ENCODE measurements around the gene ABCA7. TPM values are rescaled to one million over a fixed set of nuclear protein-coding genes. Genes with fewer than 3 reads are reported as not detected.

ABCA7 gene
- polyA plus RNA-seq, 5 donors, result 2.8 to 6.1 (median 4.7) TPM

- DNase-seq, result no peak
These were observed 38.3 kb upstream of the ABCA7 start for GRCh38 chr19:1001538-1002166.

GRCh38 chr19:1002600-1002999 lies 37.3 kb upstream of the ABCA7 start:
- DNase-seq, result no peak

GRCh38 chr19:1003283-1003682 lies 36.6 kb upstream of the ABCA7 start:
- no peak for DNase-seq

GRCh38 chr19:1004204-1004802 lies 35.6 kb upstream of the ABCA7 start:
- no peak for DNase-seq

- DNase-seq, result no peak
These were observed 34.9 kb upstream of the ABCA7 start for GRCh38 chr19:1004803-1005664.

- no peak for DNase-seq
These were observed 33.1 kb upstream of the ABCA7 start for GRCh38 chr19:1006711-1007398.

GRCh38 chr19:1007399-1008251 lies 32.3 kb upstream of the ABCA7 start:
- no peak for DNase-seq

GRCh38 chr19:1008268-1009040 lies 31.5 kb upstream of the ABCA7 start:
- DNase-seq, result no peak

GRCh38 chr19:1009041-1009980 lies 30.6 kb upstream of the ABCA7 start:
- peak; percentile 78 to 85 for DNase-seq

GRCh38 chr19:1009981-1010538 lies 29.8 kb upstream of the ABCA7 start:
- no peak for DNase-seq

GRCh38 chr19:1010586-1011510 lies 29.1 kb upstream of the ABCA7 start:
- DNase-seq, result no peak

GRCh38 chr19:1011831-1012333 lies 28.0 kb upstream of the ABCA7 start:
- DNase-seq, result no peak

GRCh38 chr19:1012334-1012733 lies 27.6 kb upstream of the ABCA7 start:
- no peak for DNase-seq

- no peak for DNase-seq
These were observed 26.7 kb upstream of the ABCA7 start for GRCh38 chr19:1013218-1013617.

GRCh38 chr19:1014161-1015060 lies 25.5 kb upstream of the ABCA7 start:
- no peak for DNase-seq

GRCh38 chr19:1015061-1015781 lies 24.7 kb upstream of the ABCA7 start:
- no peak for DNase-seq
